GM12878 (cell line): Measurements from ENCODE around the gene HSFX4.
"Not testable (repeated sequence)": the region's sequence is repeated elsewhere in the genome, so short reads cannot be mapped to it uniquely, and the experiment has no call there.

Experiments
- EZH2 ChIP-seq: IDR thresholded peaks from 2 replicates; pipeline ENCODE4 v1.6.1; 2012; ENCODE audit warnings: low read depth, mild to moderate bottlenecking, control low read depth, inconsistent platforms, low read length, borderline replicate concordance; ENCODE audit not compliant: control insufficient read depth
- KDM1A ChIP-seq: fragments of 200-600 bp; sonication (generic); IDR thresholded peaks from 2 replicates; pipeline ENCODE4 v1.6.1; 2016; ENCODE audit warnings: borderline replicate concordance
- YBX1 ChIP-seq: fragments of 450-650 bp; IDR thresholded peaks from 2 replicates; pipeline ENCODE4 v1.6.1; 2016; ENCODE audit warnings: antibody characterized with exemption

DNA sequence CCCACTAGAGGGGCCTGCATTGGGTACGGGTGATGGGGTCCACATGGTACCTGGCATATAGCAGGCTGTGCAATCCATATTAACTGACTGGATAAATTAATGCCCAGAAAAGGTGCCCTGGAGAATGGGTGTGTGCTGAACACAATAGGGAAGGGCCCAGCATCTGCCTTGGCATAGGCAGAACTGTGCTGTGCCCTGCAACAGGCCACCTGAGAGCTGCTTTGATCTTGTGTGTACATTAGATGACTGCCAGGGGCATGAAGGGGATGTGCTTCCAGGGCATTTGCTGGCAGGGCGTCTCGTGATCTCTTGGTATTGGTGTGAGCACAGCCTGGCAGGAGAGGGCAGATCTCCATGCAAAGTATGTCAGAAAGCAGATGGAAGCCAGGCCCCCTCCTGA lies 17.6 kb downstream of the HSFX4 start:
- not testable (repeated sequence) for TF ChIP-seq KDM1A, YBX1, EZH2
